ENCODE data around the gene CTSF.
A peak's percentile ranks its signal among the peaks of the same experiment; 100 is the strongest.
"Not testable (repeated sequence)": the region's sequence is repeated elsewhere in the genome, so short reads cannot be mapped to it uniquely, and the experiment has no call there.

CTSF gene

GRCh38 chr11:66568124-66568916 is at the start of gene CTSF:
CTSF (minus strand) TSS chr11:66568606; CDS start chr11:66568486, 120 bp downstream.
- peak; percentile 62 for DNase-seq (ENCODE audit: low read depth)

- DNase-seq (ENCODE audit: low read depth) = no peak
Measured at GRCh38 chr11:66617155-66617834, 48.9 kb upstream of the CTSF start.

DNA sequence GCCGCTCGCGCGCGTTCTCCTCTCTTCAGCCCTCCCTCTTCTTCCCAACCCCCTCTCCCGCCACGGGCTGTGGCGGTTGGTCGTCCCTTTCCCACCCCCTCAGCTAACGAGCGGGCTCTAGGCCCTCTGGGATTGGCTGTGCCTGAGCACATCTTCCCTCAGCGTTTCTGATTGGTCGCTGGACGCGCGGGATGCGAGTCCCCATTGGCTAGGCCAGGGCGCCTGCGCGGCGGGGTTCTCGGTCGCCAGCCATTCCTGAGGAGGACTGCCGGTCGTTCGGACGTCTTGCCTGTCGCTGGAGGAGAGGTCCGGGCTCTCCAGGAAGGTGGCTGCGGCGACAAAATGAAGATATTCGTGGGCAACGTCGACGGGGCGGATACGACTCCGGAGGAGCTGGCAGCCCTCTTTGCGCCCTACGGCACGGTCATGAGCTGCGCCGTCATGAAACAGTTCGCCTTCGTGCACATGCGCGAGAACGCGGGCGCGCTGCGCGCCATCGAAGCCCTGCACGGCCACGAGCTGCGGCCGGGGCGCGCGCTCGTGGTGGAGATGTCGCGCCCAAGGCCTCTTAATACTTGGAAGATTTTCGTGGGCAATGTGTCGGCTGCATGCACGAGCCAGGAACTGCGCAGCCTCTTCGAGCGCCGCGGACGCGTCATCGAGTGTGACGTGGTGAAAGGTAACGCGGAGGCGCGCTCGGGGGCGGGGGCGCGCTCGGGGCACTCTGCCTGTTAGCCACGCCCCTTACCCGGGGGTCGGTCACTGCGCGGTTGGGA is 48.2 kb upstream of the CTSF start, which contains the start of gene RBM14:
Gene RBM14 (plus strand): TSS at position 252 of the 776 bp plus-strand sequence. CDS start 91 bp downstream, at position 343.
- peak; percentile 98 for DNase-seq (ENCODE audit: low read depth)

DNA sequence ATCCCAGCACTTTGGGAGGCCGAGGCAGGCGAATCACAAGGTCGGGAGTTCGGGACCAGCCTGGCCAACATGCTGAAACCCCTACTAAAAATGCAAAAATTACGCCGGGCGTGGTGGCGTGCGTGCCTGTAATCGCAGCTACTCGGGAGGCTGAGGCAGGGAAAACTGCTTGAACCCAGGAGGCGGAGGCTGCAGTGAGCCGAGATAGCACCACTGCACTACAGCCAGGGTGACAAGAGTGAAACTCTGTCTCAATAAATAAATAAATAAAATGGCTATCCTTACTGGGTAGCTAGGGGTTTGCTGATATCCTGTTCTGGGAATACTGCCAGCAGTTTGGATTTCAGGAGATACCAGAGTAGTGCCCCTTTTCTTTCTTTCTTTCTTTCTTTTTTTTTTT is 45.7 kb upstream of the CTSF start:
- no peak for DNase-seq (ENCODE audit: low read depth)

GRCh38 chr11:66612458-66612857 is 44.1 kb upstream of the CTSF start:
- no peak for DNase-seq (ENCODE audit: low read depth)

- no peak for DNase-seq (ENCODE audit: low read depth)
Measured at GRCh38 chr11:66609721-66610617, 41.6 kb upstream of the CTSF start.

- no peak for DNase-seq (ENCODE audit: low read depth)
Measured at GRCh38 chr11:66607126-66607834, 38.9 kb upstream of the CTSF start.

- not testable (repeated sequence) for DNase-seq (ENCODE audit: low read depth)
Measured at GRCh38 chr11:66606608-66607007, 38.2 kb upstream of the CTSF start.

DNA sequence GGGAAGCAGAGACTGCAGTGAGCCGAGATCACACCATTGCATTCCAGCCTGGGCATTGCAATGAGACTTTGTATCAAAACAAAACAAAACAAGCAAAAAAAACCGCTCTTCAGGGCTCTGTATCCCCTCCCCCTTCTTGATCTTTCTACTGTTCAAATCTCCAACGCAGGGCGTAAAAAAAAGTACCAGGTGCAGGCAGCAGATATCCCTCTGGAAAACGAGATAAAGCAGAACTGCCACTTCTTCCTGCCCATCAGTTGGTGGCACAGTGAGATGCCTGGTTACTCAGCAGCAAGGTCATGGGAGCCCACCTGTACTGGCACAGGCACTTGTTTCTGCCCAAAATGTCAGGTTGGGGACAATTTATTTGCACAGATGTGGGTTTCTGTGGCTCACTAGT is 35.7 kb upstream of the CTSF start:
- DNase-seq (ENCODE audit: low read depth) = no peak

GRCh38 chr11:66603072-66603471 is 34.7 kb upstream of the CTSF start:
- no peak for DNase-seq (ENCODE audit: low read depth)

DNA sequence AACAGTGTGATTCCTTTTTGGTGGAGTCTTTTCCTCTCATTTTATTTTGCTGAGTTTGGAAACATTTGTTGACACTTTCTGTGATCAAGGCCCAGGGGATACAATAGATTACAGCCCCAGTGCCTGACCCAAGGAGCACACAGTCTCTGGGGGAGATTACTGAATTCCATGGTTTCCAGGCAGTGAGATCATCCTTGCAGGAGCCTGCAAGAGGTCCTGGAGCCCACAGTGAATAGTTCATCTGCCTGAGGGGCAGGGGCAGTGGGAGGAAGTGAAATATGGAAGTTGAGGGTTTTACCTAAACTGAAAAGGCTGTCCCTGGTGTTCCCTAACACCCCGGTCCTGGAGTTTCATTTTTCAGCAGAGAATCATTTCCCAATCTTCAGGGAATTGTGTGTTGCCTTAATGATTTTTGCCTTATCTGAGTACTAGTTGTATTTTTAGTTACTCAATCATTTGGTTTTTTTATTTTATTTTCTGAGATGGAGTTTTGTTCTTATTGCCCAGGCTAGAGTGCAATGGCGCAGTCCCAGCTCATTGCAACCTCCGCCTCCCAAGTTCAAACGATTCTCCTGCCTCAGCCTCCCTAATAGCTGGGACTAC is 32.3 kb upstream of the CTSF start:
- DNase-seq (ENCODE audit: low read depth) = no peak

DNA sequence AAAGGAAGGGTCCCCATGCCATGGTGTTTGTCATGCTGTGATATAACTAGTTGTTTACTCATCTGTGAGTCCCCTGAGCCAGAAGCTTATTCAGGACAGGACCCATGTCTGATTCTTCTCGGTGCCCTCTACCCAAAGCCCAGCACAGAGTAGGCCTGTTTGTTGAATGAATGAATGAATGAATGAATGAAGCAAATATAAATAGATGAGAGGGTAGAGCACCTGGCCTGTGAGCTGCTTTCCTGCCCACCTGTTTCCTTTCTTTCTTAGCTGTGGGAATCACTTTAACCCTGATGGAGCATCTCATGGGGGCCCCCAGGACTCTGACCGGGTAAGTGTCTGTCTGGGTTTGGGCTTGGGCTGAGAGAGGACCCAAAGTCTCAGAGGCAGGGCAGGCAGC is 31.8 kb upstream of the CTSF start:
- DNase-seq (ENCODE audit: low read depth) = no peak

GRCh38 chr11:66598993-66599392 is 30.6 kb upstream of the CTSF start:
- no peak for DNase-seq (ENCODE audit: low read depth)

DNA sequence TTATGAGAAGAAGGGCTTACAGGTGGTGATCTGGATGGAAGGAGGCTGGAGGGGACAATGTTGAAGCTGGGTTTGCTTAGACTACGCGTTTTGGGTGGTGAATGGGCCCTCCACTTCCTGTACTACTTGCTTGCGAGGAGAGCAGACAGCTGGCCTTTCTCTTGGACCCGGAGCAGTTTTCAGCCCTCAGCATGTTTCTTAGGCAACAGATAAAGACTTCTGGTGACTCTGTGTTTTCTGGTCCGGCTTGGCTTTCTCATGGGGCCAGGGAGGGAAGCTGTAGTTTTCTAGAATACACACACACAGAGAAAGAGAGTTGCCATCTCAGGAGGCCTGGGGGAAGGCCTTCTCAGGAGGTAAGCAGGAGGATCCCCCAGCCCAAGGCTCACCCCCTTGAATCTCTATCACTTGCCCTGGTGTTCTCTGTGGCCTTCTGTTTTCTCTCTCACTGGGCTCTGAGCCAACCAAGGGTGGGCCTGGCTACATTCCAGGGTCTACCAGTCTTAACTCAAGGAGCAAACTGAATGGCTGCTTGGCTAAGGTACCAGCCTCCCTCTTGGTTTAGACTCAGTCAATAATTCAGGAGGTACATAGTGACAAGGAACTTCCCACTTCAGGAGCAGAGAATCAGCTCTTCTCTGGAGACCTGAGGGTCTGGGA is 27.0 kb upstream of the CTSF start:
- no peak for DNase-seq (ENCODE audit: low read depth)

DNA sequence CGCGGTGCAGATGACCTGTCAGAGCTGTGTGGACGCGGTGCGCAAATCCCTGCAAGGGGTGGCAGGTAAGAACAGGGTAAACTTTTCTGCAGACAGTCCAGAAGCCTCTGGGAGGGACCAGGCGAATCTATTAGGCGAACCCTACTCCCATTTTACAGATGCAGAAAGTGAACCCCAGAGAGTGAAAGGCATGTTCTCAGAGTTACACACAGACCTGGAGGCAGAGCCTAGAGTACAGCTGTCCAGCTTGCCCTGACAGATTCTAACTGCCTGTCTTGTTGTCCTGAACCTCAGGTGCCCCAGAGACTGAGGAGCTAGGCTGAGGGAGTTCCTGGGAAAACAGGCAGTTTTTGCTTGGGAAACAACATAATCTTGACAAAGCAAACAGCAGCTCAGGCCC is 25.2 kb upstream of the CTSF start:
- no peak for DNase-seq (ENCODE audit: low read depth)

- no peak for DNase-seq (ENCODE audit: low read depth)
Measured at GRCh38 chr11:66593303-66593635, 24.9 kb upstream of the CTSF start.

DNA sequence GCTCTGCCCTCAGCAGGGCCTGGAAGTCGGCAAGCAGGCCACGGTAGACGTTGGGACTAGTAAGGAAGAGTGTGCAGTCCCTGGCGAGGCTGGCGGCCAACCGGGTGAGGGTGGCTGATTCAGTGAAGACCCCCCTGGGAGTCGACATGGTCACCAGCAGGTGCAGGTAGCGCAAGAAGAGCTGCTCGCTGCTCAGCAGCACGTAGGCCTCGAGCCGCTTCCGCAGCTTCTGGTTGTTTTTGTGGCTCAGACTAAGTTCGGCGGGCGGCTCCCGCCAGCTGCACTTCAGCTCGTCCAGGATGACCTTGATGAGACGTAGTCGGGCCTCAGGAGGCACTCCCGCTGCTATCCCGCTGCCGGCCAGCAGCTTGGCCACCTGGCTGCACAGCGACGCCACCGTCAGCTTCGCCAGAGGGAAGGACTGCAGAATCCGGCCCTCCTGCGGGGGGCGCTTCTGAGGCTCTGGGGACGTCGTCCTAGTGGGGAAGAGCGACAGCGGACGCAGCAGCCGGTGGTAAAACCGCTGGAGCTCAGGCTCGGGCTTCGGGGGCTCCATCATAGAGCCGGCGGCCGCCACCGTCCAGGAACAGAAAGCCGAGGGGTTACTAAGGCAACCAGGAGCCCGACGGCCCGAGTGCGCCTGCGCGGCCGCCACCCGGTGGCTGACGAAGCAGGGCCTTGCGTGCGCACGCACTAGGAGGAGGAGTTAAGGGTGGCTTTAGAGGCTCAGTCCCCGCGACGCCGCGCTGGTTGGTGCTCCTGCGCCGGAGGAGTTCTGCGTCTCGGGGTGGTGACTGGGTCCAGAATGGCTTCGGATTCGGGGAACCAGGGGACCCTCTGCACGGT is 24.3 kb upstream of the CTSF start, which contains the start of the genes CCDC87 and CCS:
Gene CCDC87 (minus strand): TSS at position 607 of the 846 bp plus-strand sequence. CDS start 48 bp downstream, at position 559.
Gene CCS (plus strand): TSS at position 729 of the 846 bp plus-strand sequence. CDS start 77 bp downstream, at position 806.
- peak; percentile 98 for DNase-seq (ENCODE audit: low read depth)

DNA sequence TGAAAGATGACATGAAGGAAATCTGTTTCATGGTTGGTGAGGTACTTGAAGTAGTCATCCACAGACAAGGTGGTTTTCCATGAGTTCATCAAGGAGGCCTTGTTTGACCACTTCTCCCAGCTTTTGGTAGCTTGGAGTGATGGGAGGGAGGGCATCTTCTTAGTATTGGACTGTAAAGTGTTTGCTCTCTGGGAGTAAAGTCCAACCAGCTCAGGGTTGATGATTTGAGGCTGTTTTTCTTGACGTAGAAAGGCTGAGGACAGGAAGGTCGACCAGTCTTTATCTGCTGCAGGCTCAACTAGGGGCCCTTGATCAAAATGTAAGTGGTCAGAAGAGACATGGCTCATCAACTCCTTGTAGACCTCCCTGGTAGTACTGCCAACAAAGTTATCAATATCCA is 22.8 kb upstream of the CTSF start:
- no peak for DNase-seq (ENCODE audit: low read depth)

Measured in activated T-helper 1 cell treated with Interleukin-2 at 50 U/mL for 16 hours (primary cell).